Glomerular visceral epithelial cell (primary cell): ENCODE results near the gene LHFPL3.
"Not testable (repeated sequence)": the region's sequence is repeated elsewhere in the genome, so short reads cannot be mapped to it uniquely, and the experiment has no call there.

ENCODE experiments used
- DNase-seq: peaks from one replicate; pipeline ENCODE4 v3.0.0-alpha.2; 2016; ENCODE audit errors: extremely low spot score

LHFPL3 gene

GRCh38 chr7:104328296-104328969 is at the start of gene LHFPL3:
Gene LHFPL3 (plus strand): TSS chr7:104328603.
- peak; percentile 1 for DNase-seq

- DNase-seq, result not testable (repeated sequence)
Measured at GRCh38 chr7:104281685-104282084, 46.7 kb upstream of the LHFPL3 start.

- DNase-seq, result no peak
Measured at GRCh38 chr7:104286839-104287238, 41.6 kb upstream of the LHFPL3 start.

GRCh38 chr7:104288137-104288536 is 40.3 kb upstream of the LHFPL3 start:
- DNase-seq, result no peak

- no peak for DNase-seq
Measured at GRCh38 chr7:104294291-104294690, 34.1 kb upstream of the LHFPL3 start.

GRCh38 chr7:104296266-104296665 is 32.1 kb upstream of the LHFPL3 start:
- no peak for DNase-seq

- peak; percentile 1 for DNase-seq
Measured at GRCh38 chr7:104296900-104297299, 31.5 kb upstream of the LHFPL3 start.

- no peak for DNase-seq
Measured at GRCh38 chr7:104299323-104299722, 29.1 kb upstream of the LHFPL3 start.

GRCh38 chr7:104299777-104300176 is 28.6 kb upstream of the LHFPL3 start:
- no peak for DNase-seq

GRCh38 chr7:104306793-104307192 is 21.6 kb upstream of the LHFPL3 start:
- DNase-seq, result no peak

- no peak for DNase-seq
Measured at GRCh38 chr7:104317948-104318629, 10.3 kb upstream of the LHFPL3 start.

- no peak for DNase-seq
Measured at GRCh38 chr7:104327534-104327933, 869 bp upstream of the LHFPL3 start.

GRCh38 chr7:104327938-104328295 is 486 bp upstream of the LHFPL3 start:
- DNase-seq, result no peak

GRCh38 chr7:104328970-104329825 is 795 bp downstream of the LHFPL3 start:
- no peak for DNase-seq

GRCh38 chr7:104341546-104341945 is 13.1 kb downstream of the LHFPL3 start:
- DNase-seq, result no peak

GRCh38 chr7:104352736-104353135 is 24.3 kb downstream of the LHFPL3 start:
- no peak for DNase-seq

GRCh38 chr7:104357166-104357565 is 28.8 kb downstream of the LHFPL3 start:
- DNase-seq, result no peak

GRCh38 chr7:104358446-104359132 is 30.2 kb downstream of the LHFPL3 start:
- no peak for DNase-seq

GRCh38 chr7:104362756-104363155 is 34.4 kb downstream of the LHFPL3 start:
- no peak for DNase-seq

- no peak for DNase-seq
Measured at GRCh38 chr7:104363355-104363754, 35.0 kb downstream of the LHFPL3 start.

- no peak for DNase-seq
Measured at GRCh38 chr7:104366390-104366789, 38.0 kb downstream of the LHFPL3 start.

GRCh38 chr7:104367926-104368325 is 39.5 kb downstream of the LHFPL3 start:
- DNase-seq, result no peak
